Measurements from ENCODE around the gene XPO6. TPM values are rescaled to one million over a fixed set of nuclear protein-coding genes. Genes with fewer than 3 reads are reported as not detected.

The XPO6 gene
- total and polyA plus RNA-seq, 2 of the 13 experiments (the other 11 are each of a cell fraction or from before 2014, with no cell fraction given): 109 to 129 TPM

DNA sequence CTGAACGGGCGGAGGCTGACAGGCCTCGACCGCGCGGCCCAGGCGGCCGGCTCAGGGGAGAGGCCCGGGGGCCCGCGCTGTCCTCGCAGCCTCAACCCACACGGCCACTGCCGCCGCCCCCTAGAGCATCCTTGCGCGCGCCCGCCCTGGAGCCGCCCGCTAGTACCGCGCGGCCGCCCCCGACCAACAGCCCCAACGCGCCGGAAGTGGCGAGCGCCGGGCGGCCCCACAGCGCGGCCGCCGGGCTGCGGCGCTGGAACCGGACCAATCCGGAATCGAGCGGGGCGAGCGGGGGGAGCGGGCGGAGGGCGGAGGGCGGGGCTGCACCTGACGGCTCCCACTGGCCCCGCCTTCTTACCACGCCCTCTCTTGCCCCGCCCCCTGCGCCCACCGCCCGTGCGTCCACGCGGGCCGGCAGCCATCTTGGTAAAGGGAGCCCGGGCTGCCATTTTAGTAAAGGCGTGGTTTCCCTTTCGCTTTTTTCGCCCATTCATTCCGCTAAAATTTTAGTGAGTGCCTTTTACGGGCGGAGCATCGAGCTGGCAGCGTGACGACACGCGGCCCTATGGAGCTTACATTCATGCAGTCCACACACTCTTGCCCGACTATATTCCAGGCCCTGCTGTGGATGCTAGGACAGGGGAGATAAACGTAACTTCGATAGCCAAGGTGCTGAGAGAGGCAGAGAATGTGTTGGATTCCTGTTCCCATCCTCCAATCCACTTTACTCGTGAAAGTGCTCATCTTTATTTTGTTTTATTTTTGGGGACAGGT, at the start of gene XPO6 (continued):
- TF ChIP-seq HMG20B (CRISPR knock-in tag; conservative IDR thresholded peaks at IDR 0.05): 0 out of 2 replicates have a peak, but pooled peaks have one; percentile 31
- TF ChIP-seq ELF3 (CRISPR knock-in tag; IDR thresholded peaks at IDR 0.05): no peak; the same call in 1 of the 2 replicates
- TF ChIP-seq, protein P1, sequence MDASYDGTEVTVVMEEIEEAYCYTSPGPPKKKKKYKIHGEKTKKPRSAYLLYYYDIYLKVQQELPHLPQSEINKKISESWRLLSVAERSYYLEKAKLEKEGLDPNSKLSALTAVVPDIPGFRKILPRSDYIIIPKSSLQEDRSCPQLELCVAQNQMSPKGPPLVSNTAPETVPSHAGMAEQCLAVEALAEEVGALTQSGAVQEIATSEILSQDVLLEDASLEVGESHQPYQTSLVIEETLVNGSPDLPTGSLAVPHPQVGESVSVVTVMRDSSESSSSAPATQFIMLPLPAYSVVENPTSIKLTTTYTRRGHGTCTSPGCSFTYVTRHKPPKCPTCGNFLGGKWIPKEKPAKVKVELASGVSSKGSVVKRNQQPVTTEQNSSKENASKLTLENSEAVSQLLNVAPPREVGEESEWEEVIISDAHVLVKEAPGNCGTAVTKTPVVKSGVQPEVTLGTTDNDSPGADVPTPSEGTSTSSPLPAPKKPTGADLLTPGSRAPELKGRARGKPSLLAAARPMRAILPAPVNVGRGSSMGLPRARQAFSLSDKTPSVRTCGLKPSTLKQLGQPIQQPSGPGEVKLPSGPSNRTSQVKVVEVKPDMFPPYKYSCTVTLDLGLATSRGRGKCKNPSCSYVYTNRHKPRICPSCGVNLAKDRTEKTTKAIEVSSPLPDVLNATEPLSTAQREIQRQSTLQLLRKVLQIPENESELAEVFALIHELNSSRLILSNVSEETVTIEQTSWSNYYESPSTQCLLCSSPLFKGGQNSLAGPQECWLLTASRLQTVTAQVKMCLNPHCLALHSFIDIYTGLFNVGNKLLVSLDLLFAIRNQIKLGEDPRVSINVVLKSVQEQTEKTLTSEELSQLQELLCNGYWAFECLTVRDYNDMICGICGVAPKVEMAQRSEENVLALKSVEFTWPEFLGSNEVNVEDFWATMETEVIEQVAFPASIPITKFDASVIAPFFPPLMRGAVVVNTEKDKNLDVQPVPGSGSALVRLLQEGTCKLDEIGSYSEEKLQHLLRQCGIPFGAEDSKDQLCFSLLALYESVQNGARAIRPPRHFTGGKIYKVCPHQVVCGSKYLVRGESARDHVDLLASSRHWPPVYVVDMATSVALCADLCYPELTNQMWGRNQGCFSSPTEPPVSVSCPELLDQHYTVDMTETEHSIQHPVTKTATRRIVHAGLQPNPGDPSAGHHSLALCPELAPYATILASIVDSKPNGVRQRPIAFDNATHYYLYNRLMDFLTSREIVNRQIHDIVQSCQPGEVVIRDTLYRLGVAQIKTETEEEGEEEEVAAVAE (CRISPR knock-in tag; IDR thresholded peaks at IDR 0.05; ENCODE audit: borderline replicate concordance): peak; percentile 88; the same call in 1 of the 2 replicates
- TF ChIP-seq TMF1 (CRISPR knock-in tag; IDR thresholded peaks at IDR 0.05; ENCODE audit: low read depth): no peak
- TF ChIP-seq, protein P2, sequence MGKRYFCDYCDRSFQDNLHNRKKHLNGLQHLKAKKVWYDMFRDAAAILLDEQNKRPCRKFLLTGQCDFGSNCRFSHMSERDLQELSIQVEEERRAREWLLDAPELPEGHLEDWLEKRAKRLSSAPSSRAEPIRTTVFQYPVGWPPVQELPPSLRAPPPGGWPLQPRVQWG (CRISPR knock-in tag; IDR thresholded peaks at IDR 0.05; ENCODE audit: borderline replicate concordance, low read depth): no peak
- no peak for TF ChIP-seq SRSF1 (optimal IDR thresholded peaks at IDR 0.05; ENCODE audit: low read depth, low read length)
- TF ChIP-seq NR2F6 (IDR thresholded peaks at IDR 0.05): no peak
- TF ChIP-seq NR2F6 (CRISPR knock-in tag; IDR thresholded peaks at IDR 0.05): peak; percentile 43; the same call in 1 of the 2 replicates
- TF ChIP-seq PAX8 (CRISPR knock-in tag; IDR thresholded peaks at IDR 0.05; ENCODE audit: borderline replicate concordance): peak; percentile 65; the same call in 1 of the 2 replicates
- TF ChIP-seq ZNF20 (CRISPR knock-in tag; IDR thresholded peaks at IDR 0.05): no peak
- TF ChIP-seq ZFP36 (IDR thresholded peaks at IDR 0.05; ENCODE audit: borderline replicate concordance, low read depth, low read length, partially characterized antibody): no peak
- TF ChIP-seq NCOA2 (CRISPR knock-in tag; IDR thresholded peaks at IDR 0.05): peak; percentile 54; the same call in 1 of the 2 replicates
- TF ChIP-seq, protein P3, sequence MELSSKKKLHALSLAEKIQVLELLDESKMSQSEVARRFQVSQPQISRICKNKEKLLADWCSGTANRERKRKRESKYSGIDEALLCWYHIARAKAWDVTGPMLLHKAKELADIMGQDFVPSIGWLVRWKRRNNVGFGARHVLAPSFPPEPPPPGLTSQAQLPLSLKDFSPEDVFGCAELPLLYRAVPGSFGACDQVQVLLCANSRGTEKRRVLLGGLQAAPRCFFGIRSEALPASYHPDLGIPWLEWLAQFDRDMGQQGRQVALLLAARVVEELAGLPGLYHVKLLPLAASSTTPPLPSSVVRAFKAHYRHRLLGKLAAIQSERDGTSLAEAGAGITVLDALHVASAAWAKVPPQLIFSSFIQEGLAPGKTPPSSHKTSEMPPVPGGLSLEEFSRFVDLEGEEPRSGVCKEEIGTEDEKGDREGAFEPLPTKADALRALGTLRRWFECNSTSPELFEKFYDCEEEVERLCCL (CRISPR knock-in tag; IDR thresholded peaks at IDR 0.05; ENCODE audit: borderline replicate concordance): no peak
- TF ChIP-seq XRCC5 (optimal IDR thresholded peaks at IDR 0.05; ENCODE audit: low read length): peak; percentile 44
- TF ChIP-seq HNRNPH1 (optimal IDR thresholded peaks at IDR 0.05; ENCODE audit: low read depth, low read length): no peak
- TF ChIP-seq ZNF567 (CRISPR knock-in tag; IDR thresholded peaks at IDR 0.05; ENCODE audit: borderline replicate concordance): no peak
- TF ChIP-seq, protein P4, sequence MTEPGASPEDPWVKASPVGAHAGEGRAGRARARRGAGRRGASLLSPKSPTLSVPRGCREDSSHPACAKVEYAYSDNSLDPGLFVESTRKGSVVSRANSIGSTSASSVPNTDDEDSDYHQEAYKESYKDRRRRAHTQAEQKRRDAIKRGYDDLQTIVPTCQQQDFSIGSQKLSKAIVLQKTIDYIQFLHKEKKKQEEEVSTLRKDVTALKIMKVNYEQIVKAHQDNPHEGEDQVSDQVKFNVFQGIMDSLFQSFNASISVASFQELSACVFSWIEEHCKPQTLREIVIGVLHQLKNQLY (CRISPR knock-in tag; IDR thresholded peaks at IDR 0.05): peak; percentile 79; the same call in 1 of the 2 replicates
- peak; percentile 81 for TF ChIP-seq CREM (IDR thresholded peaks at IDR 0.05)
- no peak for TF ChIP-seq CREM (CRISPR knock-in tag; IDR thresholded peaks at IDR 0.05)
- peak; percentile 93 for TF ChIP-seq ZNF761 (CRISPR knock-in tag; conservative IDR thresholded peaks at IDR 0.05)
- TF ChIP-seq NCOA5 (CRISPR knock-in tag; IDR thresholded peaks at IDR 0.05): no peak
- no peak for TF ChIP-seq MLLT10 (CRISPR knock-in tag; IDR thresholded peaks at IDR 0.05)
- TF ChIP-seq, protein P5, sequence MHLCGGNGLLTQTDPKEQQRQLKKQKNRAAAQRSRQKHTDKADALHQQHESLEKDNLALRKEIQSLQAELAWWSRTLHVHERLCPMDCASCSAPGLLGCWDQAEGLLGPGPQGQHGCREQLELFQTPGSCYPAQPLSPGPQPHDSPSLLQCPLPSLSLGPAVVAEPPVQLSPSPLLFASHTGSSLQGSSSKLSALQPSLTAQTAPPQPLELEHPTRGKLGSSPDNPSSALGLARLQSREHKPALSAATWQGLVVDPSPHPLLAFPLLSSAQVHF (CRISPR knock-in tag; IDR thresholded peaks at IDR 0.05): peak; percentile 63; the same call in 1 of the 2 replicates
- TF ChIP-seq U2AF1 (optimal IDR thresholded peaks at IDR 0.05; ENCODE audit: low read depth, low read length): no peak
